Activated CD8-positive, alpha-beta memory T cell treated with anti-CD3 and anti-CD28 coated beads, Interleukin-2, amount 50 U/mL, for 24 hours (primary cell): ENCODE measurements around the gene ATF7.

Experiments used
- DNase-seq: peaks from one replicate; pipeline ENCODE4 v3.0.0-alpha.2; 2020; ENCODE audit errors: extremely low read depth

ATF7 gene

DNA sequence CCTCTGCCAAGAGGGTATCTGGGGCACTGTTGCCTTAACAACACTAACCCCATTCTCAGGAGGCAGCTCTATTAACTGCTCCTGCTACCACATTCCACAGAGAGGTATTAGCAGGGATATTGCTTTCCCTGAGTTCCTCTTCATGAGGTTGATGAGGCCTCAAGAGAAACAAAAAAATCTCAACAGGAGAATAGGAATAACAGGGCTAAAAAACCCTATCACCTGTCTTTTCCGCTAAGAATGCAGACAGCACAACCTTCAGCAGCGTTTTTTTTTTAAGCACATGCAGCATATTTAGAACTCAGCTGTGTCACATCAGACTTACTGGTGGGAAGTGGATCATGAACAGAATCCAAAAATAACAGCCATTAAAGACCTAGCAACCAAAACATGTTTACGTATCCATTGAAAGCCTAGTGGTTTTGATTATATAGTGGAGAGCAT lies 29.2 kb downstream of the ATF7 start:
- no peak for DNase-seq

DNA sequence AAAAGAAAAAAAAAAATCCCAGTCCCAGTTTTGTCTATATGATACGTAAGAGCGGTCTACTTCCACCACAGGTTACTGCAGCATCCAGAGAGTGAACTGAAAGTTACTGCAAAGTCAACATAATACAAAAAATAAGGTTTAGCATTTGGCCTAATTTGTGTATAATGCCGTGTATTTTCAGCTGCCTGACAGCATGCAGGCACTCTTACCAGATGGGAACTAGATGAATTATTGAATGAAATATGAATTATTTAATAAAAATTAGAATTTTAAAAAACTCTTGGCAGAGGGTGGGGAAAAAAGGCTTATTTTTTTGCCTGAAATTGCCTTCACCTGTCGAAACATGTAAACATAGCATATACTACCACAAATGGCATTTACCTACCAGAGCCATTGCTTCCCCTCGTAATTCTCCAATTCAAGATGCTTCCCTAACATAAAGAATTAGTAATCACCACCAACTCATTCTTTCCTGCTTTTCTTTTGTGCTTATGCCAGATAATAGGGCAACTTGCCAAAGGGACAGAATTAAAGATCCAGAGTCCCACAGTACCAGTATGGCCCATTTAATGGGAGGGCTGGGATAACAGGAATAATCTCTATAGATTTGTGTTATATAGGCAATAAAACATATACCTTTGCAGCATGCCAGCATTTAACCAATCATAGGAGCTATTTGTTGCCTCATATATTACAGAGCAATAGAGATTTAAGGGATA lies 31.1 kb downstream of the ATF7 start:
- DNase-seq, result no peak

DNA sequence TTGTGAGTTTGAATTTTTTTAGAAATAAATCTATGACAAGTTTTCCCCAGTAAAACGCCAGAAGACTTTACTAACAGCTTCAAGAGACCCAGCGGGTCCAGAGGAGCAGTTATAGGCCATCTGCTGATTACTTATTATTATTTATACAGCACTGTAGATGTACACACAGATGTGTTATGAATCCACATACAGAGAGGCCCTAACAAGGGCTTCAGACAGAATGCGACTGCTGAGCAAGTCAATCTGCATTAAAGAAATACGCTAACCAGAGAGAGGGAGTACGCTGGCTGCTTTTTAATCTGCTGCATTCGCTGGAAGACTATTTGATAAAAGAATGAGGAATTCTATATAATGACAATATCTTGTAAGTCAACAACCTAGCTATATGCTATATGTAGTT lies 32.5 kb downstream of the ATF7 start:
- no peak for DNase-seq

DNA sequence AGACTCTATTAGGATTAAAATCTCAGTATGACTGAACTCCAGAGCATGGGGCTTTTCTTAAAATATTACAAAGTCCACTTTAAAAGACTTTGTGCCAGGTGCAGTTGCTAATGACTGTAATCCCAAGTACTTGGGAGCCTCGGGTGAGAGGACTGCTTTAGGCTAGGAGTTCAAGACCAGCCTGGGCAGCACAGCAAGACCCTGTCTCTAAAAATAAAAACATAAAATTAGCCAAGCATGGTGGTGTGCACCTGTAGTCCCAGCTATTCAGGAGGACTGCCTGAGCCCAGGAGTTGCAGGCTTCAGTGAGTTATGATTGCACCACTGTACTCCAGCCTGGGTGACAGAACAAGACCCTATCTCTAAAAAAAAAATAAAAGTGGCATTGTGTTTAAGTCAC lies 33.2 kb downstream of the ATF7 start:
- no peak for DNase-seq

DNA sequence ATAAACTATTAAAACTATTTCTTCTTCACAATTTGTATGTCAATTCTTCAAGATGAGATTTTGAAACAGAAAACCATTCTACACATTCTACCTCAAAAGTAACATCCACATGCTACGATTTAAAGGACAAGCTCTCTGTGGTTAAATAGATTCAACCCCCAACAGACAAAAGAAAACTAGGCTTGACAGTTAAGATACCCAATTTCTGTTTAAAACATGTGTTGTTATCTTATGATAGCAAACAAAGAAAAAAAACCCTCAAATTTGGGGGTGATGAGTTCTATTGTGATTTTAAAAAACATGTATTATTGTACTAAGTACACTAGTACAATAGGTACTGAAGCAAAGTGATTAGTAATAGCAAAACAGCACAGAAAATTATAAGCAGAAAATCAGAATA lies 33.8 kb downstream of the ATF7 start:
- DNase-seq, result no peak

DNA sequence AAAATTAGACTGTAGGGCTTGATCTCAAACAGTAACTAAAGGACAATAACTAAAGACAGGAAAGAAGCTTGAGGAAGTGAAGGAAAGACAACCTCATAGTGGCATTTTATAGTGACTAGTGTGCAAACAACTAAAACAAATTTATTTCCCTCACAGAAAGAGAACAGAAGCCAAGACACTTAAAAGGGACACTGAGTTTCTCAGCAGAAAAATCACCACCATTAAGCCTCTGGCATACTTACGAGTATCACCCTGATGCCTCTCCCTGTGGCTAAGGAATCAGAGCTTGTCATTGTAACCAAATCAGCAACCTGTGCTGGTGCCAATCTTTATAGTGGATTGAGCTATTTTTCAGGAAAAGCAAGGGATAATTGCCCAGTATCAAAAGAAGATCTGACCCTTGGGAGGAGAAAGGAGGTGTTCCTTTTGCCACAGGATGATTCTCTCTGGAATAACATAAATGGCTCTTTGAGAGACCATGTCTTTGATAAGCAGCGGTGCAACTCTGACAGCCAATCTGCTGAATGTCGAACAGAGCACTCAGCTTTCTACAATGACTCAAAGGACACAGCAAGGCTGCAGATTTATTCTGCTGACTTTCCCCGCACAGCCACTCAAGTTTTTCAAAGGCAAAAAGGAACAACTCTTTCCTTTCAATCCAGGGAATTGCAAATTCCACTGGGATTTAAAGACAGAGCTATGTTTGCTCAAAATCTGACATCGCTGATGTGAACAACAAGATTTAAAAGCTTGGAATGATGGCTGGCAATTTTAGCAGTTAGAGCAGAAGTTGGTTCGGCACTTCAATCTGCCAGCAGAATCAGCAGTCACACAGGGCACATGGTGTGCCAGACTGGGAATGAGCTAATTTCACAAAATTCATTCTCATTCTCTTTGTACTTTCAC lies 34.6 kb downstream of the ATF7 start:
- DNase-seq, result no peak

DNA sequence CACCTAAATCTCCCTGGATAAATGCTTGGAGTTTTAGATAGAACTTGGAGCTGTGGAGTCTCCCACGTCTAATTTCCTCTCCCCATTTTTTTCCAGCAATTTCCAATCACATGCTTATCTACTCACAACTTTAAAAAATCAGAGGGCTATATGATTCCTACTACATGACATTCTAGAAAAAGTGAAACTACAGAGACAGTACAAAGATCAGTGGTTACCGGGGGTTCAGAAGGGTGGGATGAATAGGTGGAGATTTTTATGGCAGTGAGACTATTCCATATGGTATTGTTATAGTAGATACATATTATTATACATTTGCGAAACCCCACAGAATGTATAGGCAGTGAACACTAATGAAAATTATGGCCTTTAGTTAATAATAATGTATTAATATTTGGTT lies 35.5 kb downstream of the ATF7 start:
- DNase-seq, result no peak

DNA sequence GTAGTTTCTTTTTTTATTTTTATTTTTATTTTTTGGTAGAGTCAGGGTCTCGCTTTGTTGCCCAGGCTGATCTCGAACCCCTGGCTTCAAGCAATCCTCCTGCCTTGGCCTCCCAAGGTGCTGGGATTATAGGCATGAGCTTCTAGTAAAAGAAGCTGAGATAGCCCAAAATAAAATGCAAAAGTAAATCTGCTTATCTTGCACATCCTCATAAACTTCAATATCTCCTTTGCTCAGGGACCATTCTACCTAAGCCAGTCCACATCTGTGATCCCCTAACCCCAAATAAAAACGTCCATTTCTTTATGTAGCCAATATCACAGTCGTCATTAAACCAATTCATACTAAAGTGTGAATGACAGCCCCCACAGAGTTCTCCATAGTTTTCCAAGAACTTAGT lies 36.3 kb downstream of the ATF7 start:
- no peak for DNase-seq

DNA sequence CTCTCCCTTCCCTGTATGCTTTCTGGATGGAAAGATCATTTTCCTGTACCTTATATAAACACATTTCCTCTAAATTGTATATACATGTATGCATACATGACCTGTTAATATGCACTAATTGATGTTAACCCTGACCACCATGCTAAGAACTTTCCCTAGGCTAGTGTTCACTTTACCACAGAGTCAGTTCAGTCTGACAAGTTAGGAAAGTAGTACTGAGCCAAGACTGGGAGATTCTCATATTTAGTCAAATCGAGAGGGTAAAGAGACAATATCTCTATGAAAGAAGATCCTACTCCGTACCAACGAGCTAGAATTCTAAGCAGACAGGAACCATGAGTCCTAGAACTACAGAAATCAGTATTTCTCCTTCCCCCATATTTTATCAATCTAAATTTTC lies 36.8 kb downstream of the ATF7 start:
- no peak for DNase-seq

DNA sequence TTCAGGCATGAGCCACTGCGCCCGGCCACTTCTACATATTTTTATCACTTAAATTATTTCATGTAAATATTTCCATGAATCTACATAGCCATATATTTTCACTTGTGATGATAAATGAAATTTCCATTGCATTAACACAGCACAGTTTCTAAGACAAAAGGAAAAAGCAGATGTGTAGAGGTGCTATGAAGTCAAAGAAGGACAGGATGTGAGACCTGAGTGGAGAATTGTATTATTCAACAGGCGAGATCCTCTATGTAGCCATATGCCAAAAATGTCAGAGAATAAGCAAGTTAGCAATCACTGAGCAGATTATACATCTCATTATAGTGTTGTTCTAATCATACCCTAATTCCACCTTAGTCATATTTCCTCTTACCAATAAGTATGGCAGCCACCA lies 38.1 kb downstream of the ATF7 start:
- DNase-seq, result no peak

DNA sequence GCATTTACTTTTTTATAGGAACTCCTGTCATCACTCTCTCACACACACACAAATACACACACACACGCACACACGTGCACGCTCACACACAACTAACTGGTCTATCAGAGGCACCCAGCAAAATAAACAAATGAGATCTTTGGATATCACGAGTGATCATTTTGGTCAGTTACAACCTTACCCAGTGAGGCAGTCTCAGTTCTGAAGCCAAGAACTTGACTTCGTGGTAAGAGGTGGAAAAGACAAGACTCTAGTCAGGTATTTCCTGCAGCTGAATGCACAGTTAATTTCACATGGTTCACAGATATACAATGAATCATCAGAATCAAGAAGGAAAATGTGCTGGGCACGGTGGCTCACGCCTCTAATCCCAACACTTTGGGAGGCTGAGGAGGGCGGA lies 39.4 kb downstream of the ATF7 start:
- no peak for DNase-seq

DNA sequence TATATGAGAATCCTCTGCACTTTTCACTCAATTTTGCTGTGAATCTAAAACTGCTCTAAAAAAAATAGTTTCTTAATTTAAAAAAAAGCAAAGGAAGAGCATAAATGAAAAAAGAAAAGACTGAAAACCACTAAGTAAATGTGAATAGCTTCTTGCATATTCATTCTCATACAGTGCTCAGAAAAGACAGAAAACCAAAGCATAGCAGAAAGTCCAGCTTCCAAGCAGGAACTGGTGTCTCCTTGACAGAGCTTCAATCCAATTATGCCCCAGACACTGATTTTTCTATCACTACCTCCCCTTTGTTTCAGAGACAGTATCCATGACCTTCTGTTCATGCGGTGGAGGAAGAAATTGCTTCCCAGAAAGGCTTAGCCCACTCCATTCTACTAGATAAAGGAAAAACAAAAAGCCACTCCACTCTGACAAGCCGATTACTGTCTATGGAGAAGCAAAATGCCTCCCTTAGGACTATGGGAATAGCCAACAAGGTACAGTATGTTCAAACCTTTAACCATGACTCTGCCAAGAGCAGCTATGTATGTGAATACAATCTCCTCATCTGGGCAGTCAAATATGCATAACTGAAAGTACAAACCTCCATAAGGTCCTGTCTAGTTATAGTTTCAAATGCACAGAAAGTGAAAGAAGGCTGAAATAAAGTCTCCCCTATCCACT lies 40.6 kb downstream of the ATF7 start:
- no peak for DNase-seq

DNA sequence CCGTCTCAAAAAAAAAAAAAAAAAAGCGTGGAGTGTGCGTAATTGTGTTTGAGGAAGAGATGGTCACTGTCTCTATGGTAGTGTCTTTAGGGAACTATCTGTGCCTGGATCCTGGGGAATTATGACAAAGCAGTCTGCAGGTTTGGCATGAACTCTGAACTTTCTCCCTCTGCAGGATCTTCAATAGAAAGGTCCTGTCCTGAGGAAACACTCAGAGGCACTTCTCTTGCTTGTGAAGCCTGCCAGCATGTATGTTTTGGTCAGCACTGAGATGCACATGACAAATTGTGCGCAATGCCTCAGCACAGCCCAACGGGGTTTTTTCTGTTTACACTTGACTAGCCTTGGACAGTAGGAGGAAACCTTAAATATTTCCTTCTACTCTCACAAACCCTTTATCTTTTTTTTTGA lies 46.6 kb downstream of the ATF7 start:
- DNase-seq, result no peak

DNA sequence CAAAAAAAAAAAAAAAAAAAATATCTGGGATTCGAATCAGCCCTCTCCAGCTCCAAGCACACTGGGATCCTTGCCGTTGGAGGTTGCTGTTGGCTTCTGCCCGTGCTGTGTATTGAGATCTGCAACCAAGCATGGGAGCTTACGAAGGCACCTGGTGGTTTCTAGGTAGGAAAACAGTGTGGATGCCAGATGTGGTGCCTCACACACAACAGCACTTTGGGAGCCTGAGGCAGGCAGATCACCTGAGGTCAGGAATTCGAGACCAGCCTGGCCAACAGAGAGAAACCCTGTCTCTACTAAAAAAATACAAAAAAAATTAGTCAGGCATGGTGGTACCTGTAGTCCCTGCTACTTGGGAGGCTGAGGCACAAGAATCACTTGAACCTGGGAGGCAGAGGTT lies 47.4 kb downstream of the ATF7 start:
- DNase-seq, result no peak

DNA sequence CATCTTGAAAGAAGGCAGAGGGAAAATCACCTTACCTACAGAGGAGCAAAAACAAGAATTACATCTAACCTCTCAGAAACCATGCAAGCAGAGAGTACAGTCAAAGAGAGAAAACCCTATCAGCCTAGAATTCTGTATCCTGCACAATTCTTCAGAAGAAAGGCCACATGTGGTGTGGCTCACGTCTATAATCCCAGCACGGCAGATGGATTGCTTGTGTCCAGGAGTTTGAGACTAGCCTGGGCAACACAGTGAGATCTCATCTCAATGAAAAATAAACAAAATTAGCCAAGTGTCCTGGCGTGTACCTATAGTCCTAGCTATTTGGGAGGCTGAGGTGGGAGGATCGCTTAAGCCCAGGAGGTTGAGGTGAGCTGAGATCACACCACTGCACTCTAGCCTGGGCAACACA lies 48.2 kb downstream of the ATF7 start:
- no peak for DNase-seq

DNA sequence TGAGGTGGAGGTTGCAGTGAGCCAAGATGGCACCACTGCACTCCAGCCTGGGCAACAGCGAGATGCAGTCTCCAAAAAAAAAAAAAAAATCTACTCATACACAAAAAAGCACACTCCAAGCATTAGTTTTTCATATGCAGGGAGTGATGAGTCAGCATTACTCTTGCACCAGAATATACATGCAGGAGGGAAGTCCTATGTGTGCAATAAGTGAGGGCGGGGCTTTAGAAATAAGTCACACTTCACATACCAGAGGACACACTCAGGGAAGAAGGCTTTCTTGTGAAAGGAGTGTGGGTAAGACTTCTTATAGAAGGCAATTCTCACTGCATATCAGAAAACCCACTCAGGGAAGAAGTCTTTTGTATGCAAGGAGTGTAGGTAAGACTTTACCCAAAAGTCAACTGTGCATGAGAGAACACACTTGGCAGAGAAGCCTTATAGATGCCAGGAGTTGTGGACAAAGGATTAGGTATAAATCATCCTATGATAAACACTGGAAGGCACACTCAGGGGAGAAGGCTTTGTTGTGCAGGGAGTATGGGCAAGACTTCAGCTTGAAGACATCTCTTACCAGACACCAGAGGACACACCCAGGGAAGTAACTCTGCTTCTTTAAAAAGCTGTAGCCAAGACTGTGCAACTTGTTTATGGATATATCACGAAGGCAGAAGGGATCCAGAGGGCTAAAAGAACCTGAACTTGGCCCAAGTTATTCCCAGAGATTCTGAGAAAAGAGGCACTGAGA lies 50.5 kb downstream of the ATF7 start:
- DNase-seq, result no peak

DNA sequence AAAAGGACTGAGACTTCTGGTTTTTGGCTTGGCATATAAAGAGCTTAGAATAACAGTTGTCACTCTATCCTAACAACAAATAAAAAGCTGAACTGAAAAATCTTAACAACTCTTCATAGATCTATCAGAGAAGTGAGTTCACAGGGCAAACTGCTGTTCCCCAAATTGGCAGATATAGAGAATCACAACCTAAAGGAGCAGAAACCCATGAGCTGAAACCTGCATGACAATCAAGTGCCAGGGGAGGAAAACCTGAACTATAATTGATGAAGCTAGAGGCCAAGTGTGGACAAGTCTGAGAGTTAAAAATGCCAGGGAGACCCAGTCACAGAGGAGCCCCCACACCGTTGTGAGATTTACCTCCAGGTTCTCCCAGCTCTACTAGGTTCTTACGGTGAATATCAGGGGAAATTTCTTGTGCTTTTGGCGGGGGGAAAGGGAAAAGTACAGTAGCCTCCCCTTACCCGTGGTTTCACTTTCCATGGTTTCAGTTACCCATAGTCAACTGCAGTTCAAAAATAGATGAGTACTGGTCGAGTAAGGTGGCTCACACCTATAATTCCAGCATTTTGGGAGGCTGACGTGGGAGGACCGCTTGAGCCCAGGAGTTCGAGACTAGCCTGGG lies 53.9 kb downstream of the ATF7 start:
- DNase-seq, result no peak

DNA sequence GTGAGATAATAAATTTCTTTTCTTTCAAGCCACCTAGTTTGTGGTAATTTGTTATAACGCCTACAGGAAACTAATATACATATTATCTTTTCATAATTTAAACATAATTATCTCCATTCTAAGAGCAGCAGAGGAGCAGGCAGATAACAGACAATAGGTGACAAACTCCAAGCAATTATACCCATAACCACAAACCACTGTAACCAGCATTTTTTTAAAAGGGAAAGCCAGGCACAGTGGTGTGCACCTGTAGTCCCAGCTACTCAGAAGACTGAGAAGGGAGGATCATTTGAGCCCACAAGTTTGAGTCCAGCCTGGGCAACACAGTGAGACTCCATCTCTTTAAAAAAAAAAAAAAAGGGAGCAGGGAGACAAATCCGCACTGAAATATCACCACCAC lies 54.9 kb downstream of the ATF7 start:
- DNase-seq, result no peak

DNA sequence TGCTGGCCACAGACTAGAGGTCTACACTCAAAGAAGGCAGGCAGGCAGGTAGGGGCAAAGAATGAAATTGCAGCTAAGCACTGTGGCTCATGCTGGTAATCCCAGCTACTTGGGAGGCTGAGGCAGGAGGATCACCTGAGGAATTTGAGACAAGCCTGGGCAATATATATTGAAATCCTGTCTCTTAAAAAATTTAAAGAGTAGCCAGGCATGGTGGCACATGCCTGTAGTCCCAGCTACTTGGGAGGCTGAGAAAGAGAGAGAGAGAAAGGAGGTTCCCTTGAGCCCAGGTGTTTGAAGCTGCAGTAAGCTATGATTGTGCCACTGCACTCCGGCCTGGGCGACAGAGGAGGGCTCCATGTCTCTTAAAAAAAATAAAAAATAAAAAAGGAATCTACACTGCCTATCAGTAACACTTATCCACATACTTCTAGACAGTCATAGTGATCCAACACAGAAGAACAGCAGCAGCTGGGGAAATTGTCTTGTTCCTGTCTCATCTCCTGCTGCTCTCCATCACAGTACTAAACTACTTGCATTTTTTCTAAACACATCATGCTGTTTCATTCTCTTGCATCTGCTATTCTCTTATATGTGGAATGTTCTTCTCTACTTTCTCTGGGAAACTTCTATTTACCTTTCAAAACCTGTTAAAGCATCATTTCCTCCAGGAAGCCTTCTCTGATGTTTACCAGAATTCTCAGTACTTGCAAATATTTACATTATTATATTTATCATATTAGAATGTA lies 57.2 kb downstream of the ATF7 start:
- DNase-seq, result no peak

DNA sequence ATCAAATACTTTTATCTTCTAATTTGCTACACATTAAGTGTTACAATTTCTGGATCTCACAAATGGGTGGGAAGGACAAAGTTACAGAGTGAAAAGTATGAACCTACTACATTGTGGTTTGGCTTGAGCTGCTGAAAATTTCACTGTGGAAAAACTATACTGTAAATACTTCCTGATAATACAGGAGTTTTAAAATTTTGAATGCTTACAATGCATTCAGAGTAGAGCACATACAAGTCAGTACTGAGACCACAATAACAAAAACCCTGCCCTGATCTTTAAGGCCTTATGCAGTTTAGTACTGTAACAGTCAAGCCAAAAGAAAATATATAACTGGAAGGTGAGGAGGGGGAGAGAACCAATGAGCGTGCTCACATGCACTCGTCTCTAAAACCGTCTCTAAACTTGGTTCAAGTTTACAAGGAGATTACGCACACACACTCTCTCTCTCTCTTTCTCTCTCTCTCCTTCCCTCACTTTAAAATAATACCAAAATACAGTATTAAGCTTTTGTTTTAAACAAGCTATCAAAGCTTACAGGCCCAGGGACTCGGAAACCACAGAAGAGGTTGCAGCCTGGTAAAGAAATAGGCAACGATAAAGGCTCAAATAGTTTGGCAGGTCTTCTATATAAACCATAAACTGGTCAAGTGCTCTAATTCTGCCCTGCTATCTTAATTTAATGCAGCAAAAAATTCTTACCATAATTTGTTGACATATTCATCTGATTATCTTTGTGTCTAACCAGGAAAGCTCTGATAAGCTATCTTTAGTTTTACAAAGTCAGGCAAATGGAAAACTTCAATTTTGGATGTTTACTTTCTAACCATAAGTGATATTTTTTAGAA lies 58.0 kb downstream of the ATF7 start:
- no peak for DNase-seq
